Karpas-422 (cell line): ENCODE results near the gene NUF2. TPM values are rescaled to one million over a fixed set of nuclear protein-coding genes. Genes with fewer than 3 reads are reported as not detected.
"Not testable (repeated sequence)": the region's sequence is repeated elsewhere in the genome, so short reads cannot be mapped to it uniquely, and the experiment has no call there.

Source experiments
- DNase-seq: peaks from one replicate; pipeline ENCODE4 v3.0.0-alpha.2; 2015
- H2AFZ ChIP-seq: fragments of 200-600 bp; sonication (generic); 2 replicates; pipeline ENCODE4 v1.6.1; 2014; ENCODE audit warnings: antibody characterized with exemption, low read length, mixed read lengths
- H3K27ac ChIP-seq: fragments of 200-600 bp; sonication (generic); 2 replicates; pipeline ENCODE4 v1.5.1; 2014; ENCODE audit warnings: mild to moderate bottlenecking, low read length, moderate library complexity
- H3K27me3 ChIP-seq: fragments of 200-600 bp; sonication (generic); 2 replicates; pipeline ENCODE4 v1.6.1; 2014; ENCODE audit warnings: low read length, mixed read lengths
- H3K36me3 ChIP-seq: fragments of 200-600 bp; sonication (generic); 2 replicates; pipeline ENCODE4 v1.6.1; 2014; ENCODE audit warnings: low read length, mixed read lengths; ENCODE audit not compliant: insufficient read depth
- H3K4me1 ChIP-seq: fragments of 200-600 bp; sonication (generic); 2 replicates; pipeline ENCODE4 v1.6.1; 2014; ENCODE audit warnings: mild to moderate bottlenecking, low read length, mixed read lengths
- H3K4me2 ChIP-seq: fragments of 200-600 bp; sonication (generic); 2 replicates; pipeline ENCODE4 v1.6.1; 2014; ENCODE audit warnings: low read length, low read depth, mild to moderate bottlenecking; ENCODE audit not compliant: poor library complexity, severe bottlenecking
- H3K4me3 ChIP-seq: fragments of 200-600 bp; sonication (generic); 2 replicates; pipeline ENCODE4 v1.5.1; 2014; ENCODE audit warnings: mild to moderate bottlenecking, antibody characterized with exemption, low read length, mixed read lengths
- H3K79me2 ChIP-seq: fragments of 200-600 bp; sonication (generic); 2 replicates; pipeline ENCODE4 v1.6.1; 2014; ENCODE audit warnings: mild to moderate bottlenecking, low read length, mixed read lengths
- H3K9ac ChIP-seq: fragments of 200-600 bp; sonication (generic); 2 replicates; pipeline ENCODE4 v1.6.0; 2014; ENCODE audit warnings: low read length
- H3K9me2 ChIP-seq: fragments of 200-600 bp; sonication (generic), shearing (Covaris generic); replicated peaks from 2 replicates; pipeline ENCODE4 v1.6.0; 2014; ENCODE audit warnings: mild to moderate bottlenecking, low read length, moderate library complexity; ENCODE audit not compliant: insufficient read depth
- H3K9me3 ChIP-seq: fragments of 300-700, 200-600 bp; sonication (generic); 2 replicates; pipeline ENCODE4 v1.6.1; 2014; ENCODE audit warnings: low read length, mixed read lengths
- H4K20me1 ChIP-seq: fragments of 200-600 bp; sonication (generic); 2 replicates; pipeline ENCODE4 v1.6.1; 2014; ENCODE audit warnings: mild to moderate bottlenecking, antibody characterized with exemption, low read length, low read depth; ENCODE audit not compliant: insufficient read depth
- total RNA-seq: library from RNA; depleted of rRNA; stranded (reverse); fragments of >200 nt; shearing (Covaris generic); gene quantifications from 2 replicates; pipeline ENCODE4 v1.2.3, GENCODE V29; 2014; ENCODE audit warnings: low replicate concordance

The NUF2 gene
- total RNA-seq, 1 experiment from 2014 or later, result 91.7 TPM

- H2AFZ ChIP-seq, H3K4me2 ChIP-seq, H3K9me2 ChIP-seq, H3K9ac ChIP-seq, H3K4me3 ChIP-seq, H3K79me2 ChIP-seq, DNase-seq, H4K20me1 ChIP-seq, H3K27me3 ChIP-seq, H3K9me3 ChIP-seq: not testable (repeated sequence)
- H3K36me3 ChIP-seq, result peaks cover 20% of the 10 kb centered on the region; the same call in 1 of the 2 replicates
- H3K27ac ChIP-seq, result peak overlapping the region; percentile 89
- peaks cover 54% of the 10 kb centered on the region for H3K4me1 ChIP-seq
Measured at GRCh38 chr1:163292153-163292552, 29.6 kb upstream of the NUF2 start.

GRCh38 chr1:163293497-163293896 lies 28.3 kb upstream of the NUF2 start:
- not testable (repeated sequence) for H3K4me2 ChIP-seq, DNase-seq, H3K9me3 ChIP-seq, H3K9ac ChIP-seq, H3K27me3 ChIP-seq, H3K4me3 ChIP-seq, H4K20me1 ChIP-seq, H3K79me2 ChIP-seq, H2AFZ ChIP-seq, H3K9me2 ChIP-seq, H3K27ac ChIP-seq
- Histone ChIP-seq H3K4me1 (peaks cover 56% of the 10 kb centered on the region), H3K36me3 (peaks cover 20% of the 10 kb centered on the region; the same call in 1 of the 2 replicates)

GRCh38 chr1:163295949-163296348 lies 25.8 kb upstream of the NUF2 start:
- Histone ChIP-seq H3K4me1 (peaks cover 71% of the 10 kb centered on the region), H3K9me3 (no peaks in the 10 kb centered on the region), H3K9ac (no peak overlapping the region), H3K9me2 (no peaks in the 10 kb centered on the region), H3K4me2 (peak overlapping the region; percentile 66), H3K79me2 (no peaks in the 10 kb centered on the region), H3K27me3 (no peaks in the 10 kb centered on the region), H2AFZ (no peak overlapping the region), H3K4me3 (no peak overlapping the region), H4K20me1 (no peaks in the 10 kb centered on the region), H3K27ac (peak overlapping the region; percentile 99), H3K36me3 (peaks cover 25% of the 10 kb centered on the region)
- DNase-seq, result no peak

- Histone ChIP-seq H2AFZ (no peak overlapping the region), H3K36me3 (peaks cover 30% of the 10 kb centered on the region), H3K9me3 (no peaks in the 10 kb centered on the region), H3K79me2 (no peaks in the 10 kb centered on the region), H3K27me3 (no peaks in the 10 kb centered on the region), H3K27ac (peak overlapping the region; percentile 99), H3K4me1 (peaks cover 71% of the 10 kb centered on the region), H3K4me2 (peak overlapping the region; percentile 66), H3K4me3 (peak overlapping the region; percentile 7; the same call in 1 of the 2 replicates), H3K9me2 (no peaks in the 10 kb centered on the region), H3K9ac (peak overlapping the region; percentile 54), H4K20me1 (no peaks in the 10 kb centered on the region)
- DNase-seq, result peak; percentile 61
Measured at GRCh38 chr1:163296504-163297263, 25.1 kb upstream of the NUF2 start.

GRCh38 chr1:163298365-163298764 lies 23.4 kb upstream of the NUF2 start:
- no peak overlapping the region for H2AFZ ChIP-seq
- no peaks in the 10 kb centered on the region for H3K27me3 ChIP-seq
- peak overlapping the region; percentile 66 for H3K4me2 ChIP-seq
- no peaks in the 10 kb centered on the region for H3K9me2 ChIP-seq
- DNase-seq, result no peak
- H3K27ac ChIP-seq, result peak overlapping the region; percentile 99
- H3K9ac ChIP-seq, result peak overlapping the region; percentile 61
- no peaks in the 10 kb centered on the region for H4K20me1 ChIP-seq
- H3K9me3 ChIP-seq, result no peaks in the 10 kb centered on the region
- H3K36me3 ChIP-seq, result peaks cover 33% of the 10 kb centered on the region
- H3K4me3 ChIP-seq, result no peak overlapping the region
- no peaks in the 10 kb centered on the region for H3K79me2 ChIP-seq
- H3K4me1 ChIP-seq, result peaks cover 85% of the 10 kb centered on the region

GRCh38 chr1:163300568-163300967 lies 21.2 kb upstream of the NUF2 start:
- Histone ChIP-seq H3K36me3 (peaks cover 31% of the 10 kb centered on the region), H3K4me1 (peaks cover 100% of the 10 kb centered on the region), H3K9me3 (no peaks in the 10 kb centered on the region), H3K4me3 (peak overlapping the region; percentile 40), H3K79me2 (no peaks in the 10 kb centered on the region), H3K4me2 (peak overlapping the region; percentile 66), H2AFZ (no peak overlapping the region), H3K9ac (peak overlapping the region; percentile 61), H3K9me2 (no peaks in the 10 kb centered on the region), H3K27ac (peak overlapping the region; percentile 99), H3K27me3 (no peaks in the 10 kb centered on the region), H4K20me1 (no peaks in the 10 kb centered on the region)
- DNase-seq, result peak; percentile 96

GRCh38 chr1:163303561-163303960 lies 18.2 kb upstream of the NUF2 start:
- Histone ChIP-seq H3K4me2 (peak overlapping the region; percentile 63), H3K9me2 (no peaks in the 10 kb centered on the region), H4K20me1 (no peaks in the 10 kb centered on the region), H3K9me3 (no peaks in the 10 kb centered on the region), H3K36me3 (peaks cover 36% of the 10 kb centered on the region), H3K4me1 (peaks cover 97% of the 10 kb centered on the region), H2AFZ (no peak overlapping the region), H3K4me3 (peak overlapping the region; percentile 31; the same call in 1 of the 2 replicates), H3K27me3 (no peaks in the 10 kb centered on the region), H3K27ac (peak overlapping the region; percentile 99), H3K79me2 (no peaks in the 10 kb centered on the region), H3K9ac (peak overlapping the region; percentile 54)
- DNase-seq, result peak; percentile 92

GRCh38 chr1:163305441-163305840 lies 16.3 kb upstream of the NUF2 start:
- Histone ChIP-seq H3K9me2 (no peaks in the 10 kb centered on the region), H3K79me2 (no peaks in the 10 kb centered on the region), H3K27ac (peak overlapping the region; percentile 99), H3K27me3 (no peaks in the 10 kb centered on the region), H3K9ac (peak overlapping the region; percentile 40), H3K4me3 (no peak overlapping the region), H3K4me1 (peaks cover 91% of the 10 kb centered on the region), H3K4me2 (no peak overlapping the region), H3K36me3 (peaks cover 35% of the 10 kb centered on the region), H4K20me1 (no peaks in the 10 kb centered on the region), H3K9me3 (no peaks in the 10 kb centered on the region), H2AFZ (no peak overlapping the region)
- DNase-seq, result no peak
